GM12878 (cell line): ENCODE data around the gene CNTN2.

Experiments
- EP300 ChIP-seq, 2 experiments: fragments of 150-350 bp in 1 of 2; IDR thresholded peaks; 2 replicates each; pipeline ENCODE4 v1.6.1; 2011 to 2012; ENCODE audit warnings: low read depth in 2 of 2, low read length in 2 of 2, borderline replicate concordance in 1 of 2, improper control_type of control experiment in 1 of 2, inconsistent platforms in 1 of 2; ENCODE audit not compliant: control insufficient read depth in 1 of 2
- GATAD2B ChIP-seq: fragments of 450-650 bp; conservative IDR thresholded peaks from 2 replicates; pipeline ENCODE4 v1.6.1; 2017; ENCODE audit warnings: low read depth, mild to moderate bottlenecking, moderate library complexity
- POLR2AphosphoS5 ChIP-seq: IDR thresholded peaks from 2 replicates; pipeline ENCODE4 v1.6.1; 2011; ENCODE audit warnings: mild to moderate bottlenecking, low read length, inconsistent platforms
- RELB ChIP-seq: fragments of 450-650 bp; IDR thresholded peaks from 2 replicates; pipeline ENCODE4 v1.6.1; 2017; ENCODE audit warnings: low read depth, mild to moderate bottlenecking, moderate library complexity
- SMAD1 ChIP-seq: fragments of 450-650 bp; IDR thresholded peaks from 2 replicates; pipeline ENCODE4 v1.6.1; 2018; ENCODE audit warnings: mild to moderate bottlenecking, low read depth; ENCODE audit not compliant: partially characterized antibody
- SUZ12 ChIP-seq: fragments of 200-600 bp; sonication (generic); IDR thresholded peaks from one replicate; pipeline ENCODE4 v1.6.1; 2018; ENCODE audit warnings: antibody characterized with exemption, mild to moderate bottlenecking; ENCODE audit not compliant: unreplicated experiment
- TF ChIP-seq, protein P1 (sequence below): IDR thresholded peaks from 2 replicates; pipeline ENCODE4 v1.6.1; 2012; ENCODE audit warnings: low read depth, low read length, improper control_type of control experiment

- TF ChIP-seq GATAD2B = no peak
- no peak for TF ChIP-seq RELB
- TF ChIP-seq EP300 (IDR thresholded peaks at IDR 0.05; ENCODE audit: borderline replicate concordance in 1 of 2, control insufficient read depth in 1 of 2, low read depth in 2 of 2, low read length in 2 of 2) = no peak
- TF ChIP-seq SUZ12 = no peak
- no peak for TF ChIP-seq SMAD1
- no peak for TF ChIP-seq POLR2AphosphoS5
- TF ChIP-seq, protein P1, sequence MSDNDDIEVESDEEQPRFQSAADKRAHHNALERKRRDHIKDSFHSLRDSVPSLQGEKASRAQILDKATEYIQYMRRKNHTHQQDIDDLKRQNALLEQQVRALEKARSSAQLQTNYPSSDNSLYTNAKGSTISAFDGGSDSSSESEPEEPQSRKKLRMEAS = no peak
Measured at GRCh38 chr1:205048382-205048781, 5.4 kb downstream of the CNTN2 start.
